HUES64 (cell line): Measurements from ENCODE around the gene MUC4.
"Not testable (repeated sequence)": the region's sequence is repeated elsewhere in the genome, so short reads cannot be mapped to it uniquely, and the experiment has no call there.

Experiments used
- H3K27ac ChIP-seq: 2 replicates; pipeline ENCODE4 v1.7.0; 2013; ENCODE audit warnings: low read depth, low read length, inconsistent platforms
- H3K27me3 ChIP-seq: 2 replicates; pipeline ENCODE4 v1.6.1; 2013; ENCODE audit warnings: mild to moderate bottlenecking, low read length; ENCODE audit not compliant: insufficient read depth
- H3K36me3 ChIP-seq: 2 replicates; pipeline ENCODE4 v1.6.1; 2013; ENCODE audit warnings: mild to moderate bottlenecking, low read length; ENCODE audit not compliant: insufficient read depth
- H3K4me1 ChIP-seq: 2 replicates; pipeline ENCODE4 v1.6.1; 2013; ENCODE audit warnings: mild to moderate bottlenecking, low read length, moderate library complexity; ENCODE audit not compliant: insufficient read depth
- H3K4me3 ChIP-seq: 2 replicates; pipeline ENCODE4 v1.5.1; 2013; ENCODE audit warnings: mild to moderate bottlenecking, low read length, moderate library complexity
- H3K9ac ChIP-seq: 2 replicates; pipeline ENCODE4 v1.6.1; 2013; ENCODE audit warnings: mild to moderate bottlenecking, low read depth, low read length
- H3K9me3 ChIP-seq: 2 replicates; pipeline ENCODE4 v1.6.1; 2013; ENCODE audit warnings: low read depth, low read length; ENCODE audit not compliant: insufficient read depth
- WGBS: fragments of 150-250, 120-280 bp; methylation state at CpG from one replicate; pipeline ENCODE4 v1.1.7; 2013; ENCODE audit warnings: missing lambda C conversion rate; 5-methylcytosine and 5-hydroxymethylcytosine counted together

The MUC4 gene

DNA sequence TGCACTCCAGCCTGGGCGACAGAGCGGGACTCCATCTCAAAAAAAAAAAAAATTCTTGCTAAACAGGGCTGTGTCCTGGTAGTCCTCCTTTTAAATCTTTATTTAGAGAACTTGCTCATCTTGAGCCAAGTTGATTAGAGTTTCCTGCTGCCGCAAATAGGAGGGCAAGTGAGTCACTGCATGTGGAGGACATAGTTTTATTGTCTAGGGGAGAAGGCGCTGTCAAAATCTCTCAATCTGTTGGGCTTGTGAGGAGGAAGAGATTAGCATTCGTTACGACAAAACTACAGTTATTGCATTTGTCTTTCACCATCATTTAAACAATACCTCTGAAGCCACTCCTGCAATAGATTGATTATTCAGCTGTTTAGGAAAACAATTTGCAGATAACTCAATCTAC lies 11.5 kb downstream of the MUC4 start:
- WGBS: 95% methylated on average over 4 of the region's 6 CpGs
- H3K36me3 ChIP-seq: no peaks in the 10 kb centered on the region
- H3K27me3 ChIP-seq: 0 out of 2 replicates have a peak, but pooled peaks cover 4% of the 10 kb centered on the region
- no peaks in the 10 kb centered on the region for H3K9me3 ChIP-seq
- H3K27ac ChIP-seq: no peak overlapping the region
- H3K9ac ChIP-seq: no peak overlapping the region
- no peak overlapping the region for H3K4me3 ChIP-seq
- H3K4me1 ChIP-seq: peaks cover 19% of the 10 kb centered on the region

DNA sequence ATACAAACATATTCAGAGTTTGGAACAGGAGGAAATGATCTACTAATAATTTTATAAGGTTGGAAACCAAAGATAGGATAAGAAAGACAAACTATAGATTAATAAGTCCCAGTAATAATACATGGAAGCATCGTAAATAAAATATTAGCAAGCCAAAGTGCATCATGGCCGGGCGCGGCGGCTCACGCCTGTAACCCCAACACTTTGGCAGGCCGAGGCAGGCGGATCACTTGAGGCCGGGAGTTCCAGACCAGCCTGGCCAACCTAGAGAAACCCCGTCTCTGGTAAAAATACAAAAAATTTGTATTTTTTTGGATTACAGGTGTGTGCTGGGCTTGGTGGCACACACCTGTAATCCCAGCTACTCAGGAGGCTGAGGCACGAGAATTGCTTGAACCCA lies 14.9 kb downstream of the MUC4 start:
- Histone ChIP-seq H3K9ac (no peak overlapping the region), H3K27me3 (0 out of 2 replicates have a peak, but pooled peaks cover 4% of the 10 kb centered on the region), H3K4me3 (no peak overlapping the region), H3K36me3 (no peaks in the 10 kb centered on the region), H3K9me3 (0 out of 2 replicates have a peak, but pooled peaks cover 3% of the 10 kb centered on the region), H3K4me1 (peaks cover 17% of the 10 kb centered on the region), H3K27ac (no peak overlapping the region)
- 98% methylated on average over 11 of the region's 11 CpGs for WGBS

- Histone ChIP-seq H3K36me3 (0 out of 2 replicates have a peak, but pooled peaks cover 4% of the 10 kb centered on the region), H3K9me3 (0 out of 2 replicates have a peak, but pooled peaks cover 5% of the 10 kb centered on the region), H3K27me3 (no peaks in the 10 kb centered on the region), H3K4me3 (no peak overlapping the region), H3K27ac (no peak overlapping the region), H3K4me1 (peaks cover 10% of the 10 kb centered on the region; the same call in 1 of the 2 replicates), H3K9ac (no peak overlapping the region)
- WGBS: 52% methylated on average over 6 of the region's 8 CpGs
These were observed 17.0 kb downstream of the MUC4 start for GRCh38 chr3:195794708-195795107.

- not testable (repeated sequence) for H3K9me3 ChIP-seq, H3K27ac ChIP-seq, H3K9ac ChIP-seq, H3K36me3 ChIP-seq, H3K4me3 ChIP-seq, H3K27me3 ChIP-seq
- peaks cover 10% of the 10 kb centered on the region; the same call in 1 of the 2 replicates for H3K4me1 ChIP-seq
- 81% methylated on average over 6 of the region's 6 CpGs for WGBS
These were observed 19.1 kb downstream of the MUC4 start for GRCh38 chr3:195792621-195793020.

DNA sequence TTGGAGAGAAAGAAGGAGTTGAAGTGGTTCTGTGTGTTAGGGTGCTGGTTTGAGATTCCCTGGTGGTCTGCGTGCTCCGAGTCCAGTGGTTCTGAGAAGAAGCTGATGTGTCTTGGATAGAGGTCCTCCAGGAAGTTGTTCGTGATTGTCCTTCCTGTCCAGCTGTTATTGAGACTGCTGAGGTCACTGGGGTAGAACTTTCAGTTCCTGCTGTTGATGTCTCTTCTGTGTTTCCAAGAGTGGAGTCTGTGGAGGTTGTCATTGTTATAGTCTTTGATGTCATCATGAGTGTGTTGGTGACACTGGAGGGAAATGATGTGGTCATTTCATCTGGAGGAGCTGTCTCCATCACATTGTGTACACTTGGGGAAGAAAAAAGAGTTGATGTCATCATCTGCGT lies 20.8 kb downstream of the MUC4 start:
- H3K4me3 ChIP-seq: no peak overlapping the region
- peaks cover 10% of the 10 kb centered on the region; the same call in 1 of the 2 replicates for H3K4me1 ChIP-seq
- H3K9ac ChIP-seq: no peak overlapping the region
- H3K9me3 ChIP-seq: 0 out of 2 replicates have a peak, but pooled peaks cover 5% of the 10 kb centered on the region
- H3K36me3 ChIP-seq: 0 out of 2 replicates have a peak, but pooled peaks cover 4% of the 10 kb centered on the region
- WGBS: 93% methylated on average over 4 of the region's 4 CpGs
- H3K27ac ChIP-seq: no peak overlapping the region
- no peaks in the 10 kb centered on the region for H3K27me3 ChIP-seq

DNA sequence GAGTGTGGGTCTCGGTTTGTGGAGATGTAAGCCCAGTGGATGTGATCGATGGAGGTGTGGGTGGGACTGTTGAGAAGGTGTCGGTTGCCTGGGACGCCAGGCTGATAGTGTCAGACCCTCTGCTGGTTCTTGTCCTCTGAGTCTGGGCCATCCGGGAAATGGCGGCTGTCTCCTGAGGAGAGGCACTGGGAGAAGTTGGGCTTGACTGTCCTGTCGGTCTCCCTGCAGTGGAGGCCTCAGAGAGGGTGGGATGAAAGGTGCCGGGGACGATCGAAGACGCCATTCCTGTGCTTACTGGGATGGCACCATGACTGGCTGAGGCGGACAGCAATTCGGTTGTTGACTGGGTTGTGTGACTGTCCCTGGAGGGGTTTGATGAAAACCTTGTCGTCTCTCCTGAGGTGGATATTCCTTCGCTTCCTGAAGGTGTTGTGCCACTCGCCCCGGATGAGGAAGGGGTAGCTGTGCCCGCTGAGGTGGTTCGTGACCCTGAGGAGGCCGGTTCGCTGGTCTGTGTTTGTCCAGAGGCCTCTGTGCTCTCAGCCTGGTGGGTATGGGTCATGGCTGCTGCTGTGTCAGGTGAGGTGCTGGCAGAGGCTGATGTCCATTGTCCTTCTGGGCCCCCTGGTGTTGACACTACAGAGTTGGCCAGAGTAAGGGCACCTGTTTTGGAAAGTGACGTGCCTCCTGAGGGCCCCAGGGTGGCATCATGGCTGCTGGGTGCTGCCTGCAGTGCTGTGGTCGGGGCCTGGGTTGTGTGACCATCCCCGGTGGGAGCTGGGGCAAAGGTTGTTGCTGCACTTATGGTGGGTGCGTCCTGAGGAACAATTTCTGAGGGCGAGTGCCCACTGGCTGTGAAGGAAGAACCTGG lies 22.8 kb downstream of the MUC4 start:
- H3K27ac ChIP-seq: no peak overlapping the region
- H3K36me3 ChIP-seq: 0 out of 2 replicates have a peak, but pooled peaks cover 4% of the 10 kb centered on the region
- 95% methylated on average over 25 of the region's 26 CpGs for WGBS
- no peak overlapping the region for H3K9ac ChIP-seq
- no peak overlapping the region for H3K4me3 ChIP-seq
- H3K4me1 ChIP-seq: no peaks in the 10 kb centered on the region
- 0 out of 2 replicates have a peak, but pooled peaks cover 5% of the 10 kb centered on the region for H3K9me3 ChIP-seq
- H3K27me3 ChIP-seq: no peaks in the 10 kb centered on the region

- H3K9me3 ChIP-seq, H3K4me3 ChIP-seq, H3K27me3 ChIP-seq, H3K9ac ChIP-seq, H3K4me1 ChIP-seq, H3K36me3 ChIP-seq, H3K27ac ChIP-seq: not testable (repeated sequence)
- 94% methylated on average over 21 of the region's 21 CpGs for WGBS
These were observed 25.8 kb downstream of the MUC4 start for GRCh38 chr3:195785781-195786405.

DNA sequence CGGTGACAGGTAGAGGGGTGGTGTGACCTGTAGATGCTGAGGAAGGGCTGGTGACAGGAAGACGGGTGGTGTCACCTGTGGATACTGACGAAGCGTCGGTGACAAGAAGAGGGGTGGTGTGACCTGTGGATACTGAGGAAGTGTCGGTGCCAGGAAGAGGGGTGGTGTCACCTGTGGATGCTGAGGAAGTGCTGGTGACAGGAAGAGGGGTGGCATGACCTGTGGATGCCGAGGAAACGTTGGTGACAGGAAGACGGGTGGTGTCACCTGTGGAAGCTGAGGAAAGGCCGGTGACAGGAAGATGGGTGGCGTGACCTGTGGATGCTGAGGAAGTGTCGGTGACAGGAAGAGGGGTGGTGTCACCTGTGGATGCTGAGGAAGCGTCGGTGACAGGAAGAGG lies 27.7 kb downstream of the MUC4 start:
- H3K4me1 ChIP-seq: not testable (repeated sequence)
- WGBS: 92% methylated on average over 14 of the region's 14 CpGs

GRCh38 chr3:195781236-195781635 lies 30.5 kb downstream of the MUC4 start:
- H3K27ac ChIP-seq, H3K4me1 ChIP-seq, H3K9me3 ChIP-seq, H3K36me3 ChIP-seq, H3K27me3 ChIP-seq, H3K4me3 ChIP-seq, H3K9ac ChIP-seq: not testable (repeated sequence)
- WGBS: 93% methylated on average over 9 of the region's 12 CpGs

More for the DNA sequence above, 27.7 kb downstream of the MUC4 start:
- not testable (repeated sequence) for H3K27me3 ChIP-seq, H3K9ac ChIP-seq, H3K36me3 ChIP-seq, H3K9me3 ChIP-seq, H3K27ac ChIP-seq, H3K4me3 ChIP-seq

DNA sequence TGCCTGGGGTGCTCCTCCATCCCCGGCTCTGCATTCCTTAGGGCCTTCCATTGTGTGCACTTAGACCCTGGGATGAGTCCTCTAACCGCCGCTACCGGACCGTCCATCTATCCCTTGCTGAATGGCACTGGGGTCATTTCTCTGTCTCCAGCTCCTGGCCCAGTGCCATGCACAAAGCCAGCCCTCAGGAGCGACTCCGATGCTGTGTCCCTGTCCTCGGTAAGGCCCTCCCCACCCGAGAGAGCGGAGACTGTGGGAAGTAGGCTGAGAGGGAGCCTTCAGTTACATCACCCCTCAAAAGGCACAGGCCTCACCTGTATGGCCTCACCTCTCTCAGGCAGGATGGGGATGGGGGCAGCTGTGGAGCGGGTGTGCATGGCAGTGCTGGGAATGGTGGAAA lies 33.8 kb downstream of the MUC4 start:
- H3K9ac ChIP-seq: no peak overlapping the region
- 85% methylated on average over 11 of the region's 11 CpGs for WGBS
- H3K4me1 ChIP-seq: no peaks in the 10 kb centered on the region
- H3K27me3 ChIP-seq: no peaks in the 10 kb centered on the region
- H3K36me3 ChIP-seq: no peaks in the 10 kb centered on the region
- no peak overlapping the region for H3K4me3 ChIP-seq
- no peak overlapping the region for H3K27ac ChIP-seq
- H3K9me3 ChIP-seq: no peaks in the 10 kb centered on the region

- no peak overlapping the region for H3K27ac ChIP-seq
- H3K9ac ChIP-seq: no peak overlapping the region
- H3K36me3 ChIP-seq: no peaks in the 10 kb centered on the region
- H3K9me3 ChIP-seq: no peaks in the 10 kb centered on the region
- H3K4me3 ChIP-seq: no peak overlapping the region
- 49% methylated on average over 13 of the region's 13 CpGs for WGBS
- H3K27me3 ChIP-seq: no peaks in the 10 kb centered on the region
- no peaks in the 10 kb centered on the region for H3K4me1 ChIP-seq
These were observed 36.8 kb downstream of the MUC4 start for GRCh38 chr3:195774917-195775316.
